HG03108 (cell line): ENCODE data around the gene CLDN24.

Source experiments
- ATAC-seq: cut with Tn5 transposase; IDR thresholded peaks from one replicate; pipeline ENCODE4 v1.9.1; 2021; ENCODE audit warnings: moderate library complexity; ENCODE audit not compliant: unreplicated experiment

CLDN24 gene

GRCh38 chr4:183286590-183287308 lies 35.5 kb downstream of the CLDN24 start:
- ATAC-seq, result peak; percentile 26

GRCh38 chr4:183285886-183286285 lies 36.3 kb downstream of the CLDN24 start:
- no peak for ATAC-seq

DNA sequence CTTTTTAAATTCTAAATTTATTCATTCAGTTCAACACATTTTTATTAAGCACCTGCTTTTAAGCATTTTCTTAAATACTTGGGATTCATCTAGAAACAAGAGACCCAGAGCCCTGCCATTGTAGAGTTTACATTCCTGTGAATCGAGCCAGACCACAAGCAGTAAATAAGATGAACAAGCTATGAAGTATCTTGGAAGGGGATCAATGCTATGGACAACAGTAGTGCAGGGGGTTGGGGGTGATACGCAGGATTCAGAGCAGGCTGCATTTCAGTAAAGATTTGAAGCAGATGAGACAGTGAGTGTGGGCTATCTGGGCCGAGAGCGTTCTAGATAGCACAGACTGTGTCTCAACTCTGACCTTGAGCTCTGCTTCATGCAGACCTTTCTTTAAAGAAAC lies 37.3 kb downstream of the CLDN24 start:
- ATAC-seq, result no peak

DNA sequence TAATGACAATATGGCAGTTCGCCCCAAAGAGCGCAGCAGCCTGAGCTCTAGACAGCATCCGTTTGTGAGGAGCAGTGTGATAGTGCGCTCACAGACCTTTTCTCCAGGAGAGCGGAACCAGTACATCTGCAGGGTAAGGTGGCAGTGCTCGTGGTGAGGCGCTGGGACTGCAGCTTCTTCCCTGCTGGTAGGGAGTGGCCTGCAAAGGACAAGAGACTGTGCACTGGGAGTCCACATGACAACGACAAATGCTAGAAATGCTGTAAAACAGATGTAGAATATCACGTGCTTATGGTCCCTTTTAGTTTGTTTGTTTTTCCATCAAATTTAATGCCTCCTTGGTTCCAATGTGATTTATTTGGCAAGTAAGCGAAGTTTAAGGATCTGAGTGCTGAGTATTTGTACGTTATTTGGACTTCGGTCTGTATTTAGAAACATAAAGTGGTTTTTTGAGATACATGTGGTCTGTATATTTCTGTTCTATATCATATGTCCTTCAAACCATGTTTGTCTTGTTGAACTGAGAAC lies 37.9 kb downstream of the CLDN24 start:
- no peak for ATAC-seq

- ATAC-seq, result no peak
These were observed 46.1 kb downstream of the CLDN24 start for GRCh38 chr4:183276106-183276505.

- ATAC-seq, result no peak
These were observed 49.8 kb downstream of the CLDN24 start for GRCh38 chr4:183272384-183272783.
